Fibroblast of skin of scalp (primary cell): ENCODE results near the gene DPP9.
"Not testable (repeated sequence)": the region's sequence is repeated elsewhere in the genome, so short reads cannot be mapped to it uniquely, and the experiment has no call there.

Source experiments
- DNase-seq: peaks from one replicate; pipeline ENCODE4 v3.0.0-alpha.2; 2013

Gene DPP9

GRCh38 chr19:4738734-4739133, 15.1 kb upstream of the DPP9 start:
- no peak for DNase-seq

GRCh38 chr19:4737955-4738600, 14.4 kb upstream of the DPP9 start:
- no peak for DNase-seq

DNA sequence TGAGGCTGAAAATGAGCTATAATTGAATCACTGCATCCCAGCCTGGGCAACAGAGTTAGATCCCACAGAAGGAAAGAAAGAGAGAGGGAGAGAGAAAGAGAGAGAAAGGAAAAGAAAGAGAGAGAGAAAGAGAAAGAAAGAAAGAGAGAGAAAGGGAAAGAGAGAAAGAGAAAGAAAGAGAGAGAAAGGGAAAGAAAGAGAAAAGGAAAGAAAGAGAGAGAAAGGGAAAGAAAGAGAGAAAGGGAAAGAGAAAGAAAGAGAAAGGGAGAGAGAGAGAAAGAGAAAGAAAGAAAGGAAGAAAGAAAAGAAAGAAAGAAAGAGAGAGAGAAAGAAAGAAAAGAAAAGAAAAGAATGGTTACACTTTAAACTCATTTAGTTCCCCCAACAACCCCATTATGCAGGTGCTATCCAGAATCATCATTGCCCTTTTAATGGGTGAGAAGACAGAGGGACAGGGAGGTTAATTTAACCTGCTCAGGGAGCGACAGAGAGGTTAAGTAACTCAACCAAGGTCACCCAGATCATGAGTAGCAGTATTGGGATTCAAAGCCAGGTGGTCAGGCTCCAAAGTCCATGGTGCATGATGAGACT, 10.2 kb upstream of the DPP9 start:
- no peak for DNase-seq

- DNase-seq: peak; percentile 69
Observed at GRCh38 chr19:4732680-4733114, 9.1 kb upstream of the DPP9 start.

- DNase-seq: no peak
Observed at GRCh38 chr19:4730740-4731171, 7.1 kb upstream of the DPP9 start.

- no peak for DNase-seq
Observed at GRCh38 chr19:4728871-4729270, 5.2 kb upstream of the DPP9 start.

GRCh38 chr19:4722671-4723594, 709 bp downstream of the DPP9 start:
- peak; percentile 76 for DNase-seq

DNA sequence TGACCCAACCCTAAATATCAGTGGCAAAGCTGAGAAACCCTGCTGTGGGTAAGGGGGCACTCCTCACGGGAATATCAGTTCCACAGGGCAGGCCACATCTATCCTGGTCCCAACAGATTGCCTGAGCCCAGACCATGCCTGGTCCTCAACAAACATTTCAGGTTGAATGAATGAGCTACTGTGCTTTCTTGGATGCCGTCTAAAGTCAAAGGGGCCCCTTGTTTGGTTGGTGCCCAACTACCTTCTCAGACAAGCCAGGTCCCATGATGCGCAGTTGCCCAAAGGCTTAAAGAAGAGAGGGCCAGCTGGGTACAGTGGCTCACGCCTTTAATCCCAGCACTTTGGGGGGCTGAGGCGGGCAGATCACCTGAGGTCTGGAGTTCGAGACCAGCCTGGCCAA, 2.4 kb downstream of the DPP9 start:
- DNase-seq: no peak

- no peak for DNase-seq
Observed at GRCh38 chr19:4720037-4720700, 3.5 kb downstream of the DPP9 start.

GRCh38 chr19:4719499-4719866, 4.2 kb downstream of the DPP9 start:
- DNase-seq: no peak

GRCh38 chr19:4717966-4718701, 5.5 kb downstream of the DPP9 start:
- DNase-seq: no peak

- no peak for DNase-seq
Observed at GRCh38 chr19:4717191-4717965, 6.3 kb downstream of the DPP9 start.

GRCh38 chr19:4715529-4716221, 8.0 kb downstream of the DPP9 start:
- DNase-seq: no peak

DNA sequence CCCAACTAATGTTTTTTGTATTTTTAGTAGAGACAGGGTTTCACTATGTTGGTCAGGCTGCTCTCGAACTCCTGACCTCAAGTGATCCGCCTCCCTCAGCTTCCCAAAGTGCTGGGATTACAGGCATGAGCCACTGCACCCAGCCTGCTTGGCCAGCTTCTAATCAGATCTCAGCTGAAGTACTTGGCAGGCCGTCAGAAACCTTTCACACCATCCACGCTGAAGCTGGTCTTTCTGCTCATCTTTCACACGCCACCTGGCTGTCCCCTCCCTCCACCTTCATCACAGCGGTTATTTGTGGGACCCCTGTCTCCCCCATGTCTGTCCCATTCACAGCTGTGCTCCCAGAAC, 8.5 kb downstream of the DPP9 start:
- not testable (repeated sequence) for DNase-seq

GRCh38 chr19:4714016-4714415, 9.6 kb downstream of the DPP9 start:
- no peak for DNase-seq

- peak; percentile 71 for DNase-seq
Observed at GRCh38 chr19:4713384-4713951, 10.2 kb downstream of the DPP9 start.

DNA sequence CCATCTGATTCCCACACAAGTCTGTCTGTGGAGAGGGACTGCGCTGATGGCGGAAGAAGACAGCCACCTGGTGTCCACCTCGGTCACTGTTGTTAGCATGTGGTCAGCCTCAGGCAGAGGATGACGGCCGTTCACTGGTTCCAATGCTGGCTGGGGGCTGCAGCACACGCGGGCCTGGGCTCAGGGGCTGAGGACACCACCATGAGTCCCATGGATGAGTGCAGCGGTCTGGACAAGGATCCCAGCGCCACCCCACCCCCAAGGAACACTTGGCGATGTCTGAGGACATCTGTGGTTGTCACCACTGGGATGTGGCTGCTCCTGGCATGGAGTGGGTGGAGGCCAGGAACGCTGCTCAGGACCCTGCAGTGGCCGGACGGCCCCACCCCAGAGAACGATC, 10.9 kb downstream of the DPP9 start:
- no peak for DNase-seq

- no peak for DNase-seq
Observed at GRCh38 chr19:4711211-4711610, 12.4 kb downstream of the DPP9 start.

DNA sequence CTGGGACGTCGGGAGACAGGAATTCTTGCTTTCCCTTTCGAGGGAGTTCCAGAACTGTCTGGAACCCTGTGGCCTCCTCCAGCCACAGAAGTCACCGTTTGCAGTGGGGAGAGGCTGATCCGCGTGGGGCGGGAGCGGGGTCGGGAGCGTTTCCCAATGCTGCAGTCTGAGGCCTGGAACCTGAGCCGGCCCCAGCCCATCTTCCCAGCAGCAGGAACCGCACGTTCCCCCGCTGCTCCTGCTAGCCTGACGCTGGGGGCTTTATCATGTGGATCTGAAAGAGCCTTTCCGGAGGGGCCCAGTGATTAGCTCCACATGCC, 13.4 kb downstream of the DPP9 start:
- no peak for DNase-seq

GRCh38 chr19:4709440-4710280, 14.0 kb downstream of the DPP9 start:
- DNase-seq: no peak
